Cardiac fibroblast (primary cell): ENCODE measurements around the gene MYL10.

ENCODE experiments used
- DNase-seq, 2 donors: peaks; one replicate each; pipeline versions ENCODE4 v3.0.0 to v3.0.0-alpha.2; 2010; ENCODE audit warnings: low read depth in 2 of 2
- H3K4me3 ChIP-seq, 2 donors: replicated peaks in 1 of 2; 1 replicate in 1 of 2; 2 replicates in 1 of 2; pipeline ENCODE4 v1.5.1; 2011; ENCODE audit warnings: low read depth in 2 of 2, low read length in 2 of 2, mild to moderate bottlenecking in 2 of 2, moderate library complexity in 1 of 2
- CTCF ChIP-seq: IDR thresholded peaks from one replicate; pipeline ENCODE4 v1.5.1; 2011; ENCODE audit warnings: low read depth, mild to moderate bottlenecking, low read length, inconsistent platforms

MYL10 gene

GRCh38 chr7:101588131-101588935, 40.8 kb downstream of the MYL10 start:
- TF ChIP-seq CTCF = no peak
- H3K4me3 ChIP-seq = no peak overlapping the region
- no peak for DNase-seq

GRCh38 chr7:101586906-101587677, 42.0 kb downstream of the MYL10 start:
- TF ChIP-seq CTCF = no peak

GRCh38 chr7:101586078-101586905, 42.8 kb downstream of the MYL10 start:
- no peak for DNase-seq
- TF ChIP-seq CTCF = no peak
- H3K4me3 ChIP-seq = no peak overlapping the region

More at GRCh38 chr7:101586906-101587677, 42.0 kb downstream of the MYL10 start:
- no peak overlapping the region for H3K4me3 ChIP-seq
- DNase-seq = no peak

GRCh38 chr7:101582971-101583370, 46.1 kb downstream of the MYL10 start:
- no peak for TF ChIP-seq CTCF
- no peak overlapping the region for H3K4me3 ChIP-seq
- DNase-seq = no peak

GRCh38 chr7:101581891-101582290, 47.2 kb downstream of the MYL10 start:
- TF ChIP-seq CTCF = no peak
- no peak for DNase-seq
- no peak overlapping the region for H3K4me3 ChIP-seq

- H3K4me3 ChIP-seq = no peak overlapping the region
- DNase-seq = no peak
- no peak for TF ChIP-seq CTCF
Measured at GRCh38 chr7:101580596-101580995, 48.5 kb downstream of the MYL10 start.
